GM19397 (cell line): ENCODE measurements around the gene LRRC8A.
"Not testable (repeated sequence)": the region's sequence is repeated elsewhere in the genome, so short reads cannot be mapped to it uniquely, and the experiment has no call there.

ENCODE experiments used
- ATAC-seq: cut with Tn5 transposase; IDR thresholded peaks from one replicate; pipeline ENCODE4 v1.9.1; 2021; ENCODE audit warnings: mild to moderate bottlenecking, moderate library complexity; ENCODE audit not compliant: unreplicated experiment

LRRC8A gene

GRCh38 chr9:128863647-128864046 is 18.3 kb upstream of the LRRC8A start:
- ATAC-seq = no peak

- no peak for ATAC-seq
These were observed 11.6 kb upstream of the LRRC8A start for GRCh38 chr9:128870128-128870940.

DNA sequence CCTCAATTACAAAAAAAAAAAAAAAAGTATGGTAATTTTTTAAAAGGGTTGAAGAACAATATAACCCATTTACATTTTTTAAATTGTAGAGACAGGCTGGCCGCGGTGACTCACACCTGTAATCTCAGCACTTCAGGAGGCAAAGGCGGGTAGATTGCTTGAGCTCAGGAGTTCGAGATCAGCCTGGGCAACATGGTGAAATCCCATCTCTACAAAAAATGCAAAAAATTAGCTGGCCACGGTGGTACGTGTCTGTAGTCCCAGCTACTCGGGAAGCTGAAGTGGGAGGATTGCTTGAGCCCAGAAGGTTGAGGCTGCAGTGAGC is 11.0 kb upstream of the LRRC8A start:
- ATAC-seq = not testable (repeated sequence)

- ATAC-seq = no peak
These were observed 4.1 kb upstream of the LRRC8A start for GRCh38 chr9:128877852-128878251.

DNA sequence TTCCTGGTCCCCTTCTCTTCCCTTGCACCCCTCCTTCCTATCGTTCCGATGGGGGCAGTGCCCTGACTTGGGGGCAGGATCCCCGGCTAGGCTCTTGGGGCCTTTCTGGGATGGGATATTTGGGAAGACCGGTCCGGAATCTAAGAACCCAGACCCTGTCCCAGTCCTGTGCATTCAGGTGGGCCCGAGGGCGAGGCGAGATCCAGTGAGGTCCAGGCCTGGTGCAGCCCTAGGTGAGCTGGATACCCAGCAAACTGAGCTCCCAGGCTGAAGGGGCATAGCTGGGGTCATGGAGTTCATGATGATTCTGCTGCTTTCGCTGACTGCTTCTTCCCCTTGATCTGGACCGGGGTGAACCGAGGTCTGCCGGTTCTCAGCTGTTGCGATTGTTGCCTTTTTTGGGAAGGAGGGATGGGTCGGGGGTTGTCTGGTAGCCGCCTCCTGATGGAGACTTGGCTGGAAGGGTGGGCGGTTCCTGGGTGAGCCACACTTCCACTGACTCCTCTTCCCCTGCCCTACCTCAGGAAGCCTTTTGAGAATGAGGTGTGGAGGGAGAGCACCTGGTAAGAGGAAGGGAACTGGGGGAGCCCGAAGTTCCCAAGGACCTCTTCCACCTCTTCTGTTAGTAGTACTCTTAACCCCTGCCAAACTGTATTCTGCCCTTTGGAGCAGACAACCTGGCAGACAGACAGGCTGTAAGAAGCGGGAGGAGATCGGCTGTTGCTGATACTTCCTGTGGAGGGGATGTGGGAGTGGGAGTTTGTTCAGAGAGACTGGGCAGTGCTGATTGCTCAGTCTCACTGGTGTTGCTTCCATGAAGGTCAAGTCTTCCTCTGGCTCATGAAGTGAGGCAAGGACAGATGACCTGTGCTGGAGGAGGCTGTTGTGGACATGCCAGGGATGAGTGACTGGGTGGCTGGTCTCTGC is 1.0 kb downstream of the LRRC8A start:
- no peak for ATAC-seq

GRCh38 chr9:128884164-128884563 is 2.2 kb downstream of the LRRC8A start:
- ATAC-seq = no peak

GRCh38 chr9:128885376-128885775 is 3.4 kb downstream of the LRRC8A start:
- no peak for ATAC-seq

DNA sequence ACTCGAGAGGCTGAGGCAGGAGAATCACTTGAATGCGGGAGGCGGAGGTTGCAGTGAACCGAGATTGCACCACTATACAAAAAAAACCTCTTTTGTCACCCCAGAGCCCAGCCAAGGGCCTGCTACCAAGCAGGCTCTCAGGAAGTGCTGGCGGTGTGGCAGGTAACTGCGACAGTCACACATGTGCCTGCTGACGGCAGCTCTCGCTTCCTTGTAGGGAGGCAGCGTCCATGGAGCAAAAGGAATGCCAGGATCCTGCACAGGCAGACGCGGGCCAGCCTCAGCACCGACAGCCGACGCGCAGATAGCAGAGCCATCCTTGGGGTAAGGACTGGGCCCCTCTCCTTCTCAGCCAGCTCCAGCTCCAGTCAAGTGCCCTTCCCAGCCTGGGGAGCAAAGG is 3.9 kb downstream of the LRRC8A start:
- ATAC-seq = no peak

GRCh38 chr9:128886211-128886891 is 4.4 kb downstream of the LRRC8A start:
- ATAC-seq = no peak

DNA sequence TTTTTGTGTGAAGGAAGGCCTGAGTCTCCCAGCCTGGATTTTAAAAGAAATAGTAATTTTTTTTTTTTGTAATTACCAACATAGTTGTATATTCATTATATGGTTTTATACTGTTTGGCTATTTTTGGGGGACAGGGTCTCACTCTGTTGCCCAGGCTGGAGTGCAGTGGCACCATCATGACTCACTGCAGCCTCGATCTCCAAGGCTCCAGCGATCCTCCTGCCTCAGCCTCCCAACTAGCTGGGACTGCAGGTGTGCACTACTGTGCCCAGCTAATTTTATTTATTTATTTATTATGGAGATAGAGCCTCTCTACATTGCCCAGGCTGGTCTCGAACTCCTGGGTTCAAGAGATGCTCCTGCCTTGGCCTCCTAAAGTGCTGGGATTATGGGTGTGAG is 5.1 kb downstream of the LRRC8A start:
- ATAC-seq = no peak

GRCh38 chr9:128887914-128888350 is 6.0 kb downstream of the LRRC8A start:
- no peak for ATAC-seq

DNA sequence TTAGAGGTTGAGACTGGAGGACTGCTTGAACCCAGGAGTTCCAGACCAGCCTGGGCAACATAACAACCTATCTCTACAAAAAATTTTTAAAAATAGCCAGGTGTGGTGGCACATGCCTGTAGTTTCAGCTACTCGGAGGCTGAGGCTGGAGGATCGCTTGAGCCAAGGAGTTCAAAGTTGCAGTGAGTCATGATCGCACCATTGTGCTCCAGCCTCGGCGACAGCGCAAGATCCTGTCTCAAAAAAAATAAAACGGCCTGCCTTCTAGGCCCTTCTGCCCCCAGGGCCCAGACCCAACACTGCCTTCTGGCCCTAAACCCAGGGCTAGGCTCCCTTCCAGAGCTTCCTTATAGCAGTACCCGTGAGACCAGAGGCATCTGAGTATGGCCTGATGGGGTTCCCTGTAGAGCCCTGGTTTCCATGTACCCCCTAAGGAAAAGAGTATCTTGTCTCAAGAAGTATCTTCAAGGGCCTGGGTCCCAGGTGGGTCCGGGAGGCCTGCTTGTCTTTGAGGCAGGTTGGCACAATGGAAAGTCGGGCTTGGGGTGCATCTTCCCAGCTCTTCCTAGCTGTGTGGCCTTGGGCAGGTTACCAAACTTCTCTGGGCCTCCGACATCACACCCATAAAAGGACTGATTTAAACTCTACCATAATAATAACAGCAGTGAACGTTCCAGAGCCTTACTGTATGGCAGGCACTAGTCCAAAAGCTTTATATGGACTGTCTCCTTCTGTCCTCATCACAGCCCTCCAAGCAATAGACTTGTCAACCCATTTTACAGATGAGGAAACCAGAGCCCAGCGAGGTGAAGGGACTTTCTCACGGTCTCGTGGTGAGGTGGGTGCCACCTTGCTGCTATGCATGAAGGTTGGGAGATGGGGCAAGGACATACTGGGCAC is 9.6 kb downstream of the LRRC8A start:
- no peak for ATAC-seq

DNA sequence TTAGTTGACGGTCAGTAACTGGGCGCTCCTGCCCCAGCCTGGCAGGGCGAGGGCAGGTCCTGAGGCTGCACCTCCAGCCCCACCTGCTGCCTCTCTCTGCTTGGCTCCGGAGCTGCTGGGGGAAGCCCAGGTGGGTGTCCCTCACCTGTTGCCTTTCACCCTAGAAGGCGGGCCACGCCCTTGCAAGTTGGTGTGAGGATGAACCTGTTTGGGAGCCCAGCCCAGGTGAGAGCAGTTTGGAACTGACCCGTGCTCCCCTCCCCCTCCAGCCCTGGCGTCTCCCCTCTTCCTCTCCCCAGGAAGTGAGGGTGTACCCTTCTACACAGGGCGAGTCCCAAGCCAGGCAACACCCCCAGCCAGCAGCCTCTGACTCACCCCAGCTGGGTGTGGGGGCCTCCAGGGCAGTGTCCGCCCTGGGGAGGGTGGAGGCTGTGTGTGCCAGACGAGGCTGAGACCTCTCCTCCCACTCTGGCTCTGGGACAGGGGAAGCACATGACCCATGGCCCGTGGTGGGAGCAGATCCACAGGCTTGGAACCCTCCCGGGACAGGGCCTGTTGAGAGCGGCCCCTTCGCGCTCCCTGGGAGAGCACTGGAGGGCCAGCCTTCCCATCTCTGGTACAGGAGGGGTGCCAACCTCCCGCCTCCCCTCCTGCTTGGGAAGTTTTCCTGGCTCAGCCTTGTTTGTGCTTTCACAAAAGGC is 10.4 kb downstream of the LRRC8A start:
- no peak for ATAC-seq

- no peak for ATAC-seq
These were observed 11.4 kb downstream of the LRRC8A start for GRCh38 chr9:128893354-128893753.

GRCh38 chr9:128894764-128895163 is 12.8 kb downstream of the LRRC8A start:
- ATAC-seq = no peak

DNA sequence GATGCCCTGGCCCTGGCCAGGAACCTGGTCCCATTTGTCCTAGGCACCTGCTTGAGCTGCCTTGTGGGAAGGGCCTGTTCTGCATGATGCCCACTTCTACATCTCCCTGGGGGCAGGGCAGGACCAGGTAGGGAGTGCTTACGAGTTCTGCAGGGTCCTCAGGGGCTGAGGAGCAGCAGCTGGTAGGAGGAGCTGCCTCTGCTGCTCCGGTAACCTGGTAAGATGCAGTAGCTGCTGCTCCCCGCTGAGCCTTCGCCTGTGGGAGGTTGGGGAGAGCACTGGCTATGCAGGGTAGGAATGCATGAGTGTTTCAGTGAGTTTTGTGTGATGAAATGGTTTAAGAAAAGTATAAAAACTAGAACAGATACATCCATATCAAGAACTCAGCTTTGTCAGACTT is 13.6 kb downstream of the LRRC8A start:
- no peak for ATAC-seq

- ATAC-seq = no peak
These were observed 16.4 kb downstream of the LRRC8A start for GRCh38 chr9:128898382-128898781.

- ATAC-seq = no peak
These were observed 17.1 kb downstream of the LRRC8A start for GRCh38 chr9:128898845-128899565.
